ENCODE data around the gene DOCK1.
"Not testable (repeated sequence)": the region's sequence is repeated elsewhere in the genome, so short reads cannot be mapped to it uniquely, and the experiment has no call there.

DOCK1 gene

DNA sequence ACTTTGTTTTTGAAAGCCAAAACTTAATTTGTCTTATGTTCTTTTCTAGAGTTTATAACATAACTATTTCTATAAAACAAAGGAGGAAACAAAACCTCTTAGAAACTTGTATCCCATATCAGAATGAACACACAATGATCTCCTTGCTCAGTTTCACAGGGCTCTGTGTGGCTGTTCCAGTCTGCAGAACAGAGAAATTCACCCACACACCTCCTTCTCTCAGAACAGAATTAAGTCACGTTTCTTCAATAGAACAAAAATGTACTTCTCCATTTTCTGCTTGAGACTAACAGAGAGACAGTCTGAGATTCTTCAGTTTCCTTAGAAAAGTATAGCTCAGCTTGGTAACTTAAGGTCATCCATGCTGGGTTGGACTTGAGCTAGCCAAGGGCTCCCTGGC, 15.8 kb upstream of the DOCK1 start:
- no peak for DNase-seq
- Histone ChIP-seq H4K20me1 (ENCODE audit: insufficient read depth, low read length) (no peaks in the 10 kb centered on the region), H3K9ac (ENCODE audit: low read depth, low read length) (no peak overlapping the region), H3K9me3 (ENCODE audit: insufficient read depth, low read length, severe bottlenecking) (no peaks in the 10 kb centered on the region), H3K27ac (ENCODE audit: low read length) (no peak overlapping the region), H3K79me2 (ENCODE audit: insufficient read depth, low read length) (no peaks in the 10 kb centered on the region), H2AFZ (ENCODE audit: low read depth, low read length) (no peak overlapping the region), H3K4me1 (ENCODE audit: insufficient read depth, low read length) (no peaks in the 10 kb centered on the region), H3K4me2 (ENCODE audit: insufficient read depth, low read length) (no peak overlapping the region), H3K27me3 (ENCODE audit: insufficient read depth, low read length, poor library complexity) (no peaks in the 10 kb centered on the region), H3K36me3 (ENCODE audit: insufficient read depth, low read length) (no peaks in the 10 kb centered on the region), H3K4me3 (ENCODE audit: low read depth in 1 of 2, low read length in 2 of 2) (no peak overlapping the region)
- ATAC-seq (ENCODE audit: insufficient read depth, low read depth), result no peak
- TF ChIP-seq, protein P1, sequence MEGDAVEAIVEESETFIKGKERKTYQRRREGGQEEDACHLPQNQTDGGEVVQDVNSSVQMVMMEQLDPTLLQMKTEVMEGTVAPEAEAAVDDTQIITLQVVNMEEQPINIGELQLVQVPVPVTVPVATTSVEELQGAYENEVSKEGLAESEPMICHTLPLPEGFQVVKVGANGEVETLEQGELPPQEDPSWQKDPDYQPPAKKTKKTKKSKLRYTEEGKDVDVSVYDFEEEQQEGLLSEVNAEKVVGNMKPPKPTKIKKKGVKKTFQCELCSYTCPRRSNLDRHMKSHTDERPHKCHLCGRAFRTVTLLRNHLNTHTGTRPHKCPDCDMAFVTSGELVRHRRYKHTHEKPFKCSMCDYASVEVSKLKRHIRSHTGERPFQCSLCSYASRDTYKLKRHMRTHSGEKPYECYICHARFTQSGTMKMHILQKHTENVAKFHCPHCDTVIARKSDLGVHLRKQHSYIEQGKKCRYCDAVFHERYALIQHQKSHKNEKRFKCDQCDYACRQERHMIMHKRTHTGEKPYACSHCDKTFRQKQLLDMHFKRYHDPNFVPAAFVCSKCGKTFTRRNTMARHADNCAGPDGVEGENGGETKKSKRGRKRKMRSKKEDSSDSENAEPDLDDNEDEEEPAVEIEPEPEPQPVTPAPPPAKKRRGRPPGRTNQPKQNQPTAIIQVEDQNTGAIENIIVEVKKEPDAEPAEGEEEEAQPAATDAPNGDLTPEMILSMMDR (IDR thresholded peaks at IDR 0.05; ENCODE audit: borderline replicate concordance, extremely low read depth, low read length, poor library complexity, severe bottlenecking), result no peak
- no peak for TF ChIP-seq EZH2 (IDR thresholded peaks at IDR 0.05; ENCODE audit: borderline replicate concordance, low read depth, low read length, severe bottlenecking)

GRCh38 chr10:126890797-126891196, 14.4 kb upstream of the DOCK1 start:
- H2AFZ ChIP-seq (ENCODE audit: low read depth, low read length); H3K4me1 ChIP-seq (ENCODE audit: insufficient read depth, low read length); H3K4me2 ChIP-seq (ENCODE audit: insufficient read depth, low read length); H3K27me3 ChIP-seq (ENCODE audit: insufficient read depth, low read length, poor library complexity); H3K4me3 ChIP-seq (ENCODE audit: low read depth in 1 of 2, low read length in 2 of 2); H3K79me2 ChIP-seq (ENCODE audit: insufficient read depth, low read length); DNase-seq; H3K27ac ChIP-seq (ENCODE audit: low read length); H3K9ac ChIP-seq (ENCODE audit: low read depth, low read length); H4K20me1 ChIP-seq (ENCODE audit: insufficient read depth, low read length); ATAC-seq (ENCODE audit: insufficient read depth, low read depth); H3K36me3 ChIP-seq (ENCODE audit: insufficient read depth, low read length); H3K9me3 ChIP-seq (ENCODE audit: insufficient read depth, low read length, severe bottlenecking): not testable (repeated sequence)

DNA sequence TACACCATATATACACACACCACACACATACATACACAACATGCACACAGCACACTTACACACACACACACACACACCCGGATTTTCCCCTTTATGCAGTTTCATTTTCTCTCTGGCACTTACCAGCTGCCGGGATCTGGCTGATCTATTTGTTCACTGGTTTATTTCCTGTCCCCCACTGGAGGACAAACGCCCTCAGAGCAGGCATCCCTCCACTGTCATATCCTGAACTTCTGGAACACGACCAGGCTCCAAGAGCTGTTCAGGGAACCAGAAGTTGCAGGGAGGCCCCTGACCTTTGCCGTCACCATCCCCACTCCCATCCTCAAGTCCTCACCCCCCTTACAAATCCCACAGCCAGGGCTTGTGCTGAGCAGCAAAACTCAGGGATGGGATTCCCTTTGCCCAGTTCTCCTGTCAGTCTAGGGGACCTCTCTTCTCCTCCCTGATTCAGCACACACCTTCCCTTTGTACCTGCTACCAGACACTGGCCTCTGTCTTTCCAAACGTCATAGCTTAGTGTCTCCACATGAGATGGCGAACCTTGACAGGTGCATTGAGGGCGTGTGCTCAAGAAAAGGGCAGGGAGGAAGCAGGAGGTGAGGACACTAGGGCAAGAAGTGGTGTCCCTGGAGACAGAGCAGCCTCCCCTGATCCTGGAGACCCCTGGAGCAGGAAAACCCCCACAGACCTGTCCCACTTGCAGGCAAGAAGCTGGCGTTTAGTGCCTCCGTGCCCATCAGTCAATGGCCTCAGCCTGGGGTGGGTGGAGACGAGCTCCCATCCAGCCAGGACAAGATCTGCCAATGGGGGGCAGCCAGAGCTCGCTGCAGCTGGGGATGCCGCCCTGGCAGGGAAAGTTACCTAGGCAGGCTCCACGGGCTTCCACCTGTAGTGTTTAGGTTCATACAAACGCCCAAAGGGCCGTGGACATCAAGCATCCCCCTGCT, 12.7 kb upstream of the DOCK1 start:
- Histone ChIP-seq H3K27me3 (ENCODE audit: insufficient read depth, low read length, poor library complexity) (no peaks in the 10 kb centered on the region), H3K4me1 (ENCODE audit: insufficient read depth, low read length) (no peaks in the 10 kb centered on the region), H3K36me3 (ENCODE audit: insufficient read depth, low read length) (no peaks in the 10 kb centered on the region), H3K4me3 (ENCODE audit: low read depth in 1 of 2, low read length in 2 of 2) (no peak overlapping the region), H3K4me2 (ENCODE audit: insufficient read depth, low read length) (no peak overlapping the region), H3K9ac (ENCODE audit: low read depth, low read length) (no peak overlapping the region), H3K27ac (ENCODE audit: low read length) (no peak overlapping the region), H3K79me2 (ENCODE audit: insufficient read depth, low read length) (no peaks in the 10 kb centered on the region), H4K20me1 (ENCODE audit: insufficient read depth, low read length) (no peaks in the 10 kb centered on the region), H2AFZ (ENCODE audit: low read depth, low read length) (no peak overlapping the region), H3K9me3 (ENCODE audit: insufficient read depth, low read length, severe bottlenecking) (peaks cover 7% of the 10 kb centered on the region)
- TF ChIP-seq, protein P1 (IDR thresholded peaks at IDR 0.05; ENCODE audit: borderline replicate concordance, extremely low read depth, low read length, poor library complexity, severe bottlenecking), result no peak
- no peak for TF ChIP-seq EZH2 (IDR thresholded peaks at IDR 0.05; ENCODE audit: borderline replicate concordance, low read depth, low read length, severe bottlenecking)
- ATAC-seq (ENCODE audit: insufficient read depth, low read depth), result no peak
- no peak for DNase-seq

DNA sequence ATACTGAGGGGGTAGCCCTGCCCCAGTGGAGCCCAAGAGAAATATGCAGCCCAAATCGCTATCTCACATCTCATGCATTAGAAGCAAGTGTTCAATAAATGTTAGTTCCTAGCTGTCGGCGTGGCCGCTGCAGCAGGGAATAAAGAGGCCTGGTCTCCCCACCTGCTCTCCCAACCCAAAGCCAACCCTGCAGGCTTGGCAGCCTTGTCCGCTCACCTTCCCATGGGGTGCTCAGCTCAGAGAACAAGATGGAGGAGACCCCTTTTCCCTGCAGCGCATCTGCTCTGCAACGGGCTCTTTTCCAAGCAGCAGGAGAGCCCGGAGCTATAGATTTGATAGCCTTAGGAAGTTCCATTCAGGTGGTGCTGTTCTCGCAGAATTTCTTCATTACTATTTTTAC, 12.0 kb upstream of the DOCK1 start:
- Histone ChIP-seq H4K20me1 (ENCODE audit: insufficient read depth, low read length) (no peaks in the 10 kb centered on the region), H3K9ac (ENCODE audit: low read depth, low read length) (no peak overlapping the region), H3K27me3 (ENCODE audit: insufficient read depth, low read length, poor library complexity) (no peaks in the 10 kb centered on the region), H2AFZ (ENCODE audit: low read depth, low read length) (no peak overlapping the region), H3K27ac (ENCODE audit: low read length) (no peak overlapping the region), H3K79me2 (ENCODE audit: insufficient read depth, low read length) (no peaks in the 10 kb centered on the region), H3K9me3 (ENCODE audit: insufficient read depth, low read length, severe bottlenecking) (peaks cover 11% of the 10 kb centered on the region), H3K36me3 (ENCODE audit: insufficient read depth, low read length) (no peaks in the 10 kb centered on the region), H3K4me2 (ENCODE audit: insufficient read depth, low read length) (no peak overlapping the region), H3K4me3 (ENCODE audit: low read depth in 1 of 2, low read length in 2 of 2) (no peak overlapping the region), H3K4me1 (ENCODE audit: insufficient read depth, low read length) (no peaks in the 10 kb centered on the region)
- no peak for TF ChIP-seq EZH2 (IDR thresholded peaks at IDR 0.05; ENCODE audit: borderline replicate concordance, low read depth, low read length, severe bottlenecking)
- TF ChIP-seq, protein P1 (IDR thresholded peaks at IDR 0.05; ENCODE audit: borderline replicate concordance, extremely low read depth, low read length, poor library complexity, severe bottlenecking), result no peak
- DNase-seq (no peak), ATAC-seq (ENCODE audit: insufficient read depth, low read depth) (no peak)

Measured in DND-41 (cell line).